Femur (tissue), 1 donor: Measurements from ENCODE around the gene MYOCD.
A peak's percentile ranks its signal among the peaks of the same experiment; 100 is the strongest.

ENCODE experiments used
- DNase-seq: peaks from one replicate; pipeline ENCODE4 v3.0.0-alpha.2; 2017

MYOCD gene

GRCh38 chr17:12642034-12642433, 23.7 kb upstream of the MYOCD start:
- no peak for DNase-seq

GRCh38 chr17:12643822-12644221, 21.9 kb upstream of the MYOCD start:
- DNase-seq, result no peak

GRCh38 chr17:12644623-12645022, 21.1 kb upstream of the MYOCD start:
- DNase-seq, result no peak

GRCh38 chr17:12646761-12647422, 18.8 kb upstream of the MYOCD start:
- no peak for DNase-seq

- no peak for DNase-seq
Observed at GRCh38 chr17:12648498-12648897, 17.2 kb upstream of the MYOCD start.

GRCh38 chr17:12655936-12656335, 9.8 kb upstream of the MYOCD start:
- DNase-seq, result no peak

GRCh38 chr17:12656354-12656753, 9.3 kb upstream of the MYOCD start:
- no peak for DNase-seq

GRCh38 chr17:12659500-12659899, 6.2 kb upstream of the MYOCD start:
- DNase-seq, result no peak

GRCh38 chr17:12664252-12664651, 1.4 kb upstream of the MYOCD start:
- no peak for DNase-seq

GRCh38 chr17:12664894-12665262, 812 bp upstream of the MYOCD start:
- DNase-seq, result no peak

- DNase-seq, result no peak
Observed at GRCh38 chr17:12666718-12667117, 1.0 kb downstream of the MYOCD start.

- DNase-seq, result peak; percentile 27
Observed at GRCh38 chr17:12667299-12667958, 1.7 kb downstream of the MYOCD start.

- no peak for DNase-seq
Observed at GRCh38 chr17:12671906-12672305, 6.2 kb downstream of the MYOCD start.

- no peak for DNase-seq
Observed at GRCh38 chr17:12672947-12673346, 7.3 kb downstream of the MYOCD start.

- DNase-seq, result no peak
Observed at GRCh38 chr17:12673788-12674187, 8.1 kb downstream of the MYOCD start.

- no peak for DNase-seq
Observed at GRCh38 chr17:12680407-12680897, 14.8 kb downstream of the MYOCD start.

GRCh38 chr17:12680993-12681392, 15.3 kb downstream of the MYOCD start:
- no peak for DNase-seq

GRCh38 chr17:12683299-12683698, 17.6 kb downstream of the MYOCD start:
- DNase-seq, result no peak

GRCh38 chr17:12686486-12686885, 20.8 kb downstream of the MYOCD start:
- no peak for DNase-seq

GRCh38 chr17:12688382-12688781, 22.7 kb downstream of the MYOCD start:
- no peak for DNase-seq

GRCh38 chr17:12691173-12691572, 25.5 kb downstream of the MYOCD start:
- peak; percentile 21 for DNase-seq

- no peak for DNase-seq
Observed at GRCh38 chr17:12693640-12694039, 27.9 kb downstream of the MYOCD start.

- DNase-seq, result no peak
Observed at GRCh38 chr17:12706070-12706469, 40.4 kb downstream of the MYOCD start.

GRCh38 chr17:12709063-12709462, 43.4 kb downstream of the MYOCD start:
- DNase-seq, result no peak

- no peak for DNase-seq
Observed at GRCh38 chr17:12712415-12712814, 46.7 kb downstream of the MYOCD start.
